KBM-7 (cell line): ENCODE measurements around the gene SLC6A6.

Experiments used
- DNase-seq: peaks from one replicate; pipeline ENCODE4 v3.0.0-alpha.2; 2015
- in situ Hi-C: fragments of 300-500 bp; cut with MboI; formaldehyde crosslinking; loops from 2 replicates; pipeline ENCODE4 v1.14.3; 2020; ENCODE audit warnings: low sequenced_read_pairs, low pct_unique_long_range_greater_than_20kb, mixed read lengths

SLC6A6 gene

DNA sequence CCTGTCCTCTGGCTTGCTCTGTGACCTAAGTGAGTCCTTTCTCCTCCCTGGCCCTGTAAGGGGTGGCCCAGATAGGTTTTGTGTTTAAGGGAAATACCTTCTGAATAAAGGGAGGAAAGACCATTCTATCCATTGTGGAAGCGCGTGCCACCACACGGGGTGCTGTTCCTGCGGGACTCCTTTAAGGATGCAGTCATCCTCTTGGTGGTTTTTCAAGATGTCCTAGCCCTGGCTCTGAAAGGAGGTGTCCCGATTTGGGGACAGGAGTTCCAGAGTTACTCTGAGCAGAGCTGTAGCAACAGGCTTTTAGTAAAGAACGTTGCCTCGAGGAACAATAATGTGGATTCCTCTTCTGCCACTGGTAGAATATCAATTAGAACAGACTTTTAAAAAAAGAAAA is 9.6 kb downstream of the SLC6A6 start:
- in situ Hi-C loops: no loop called here
- DNase-seq: no peak

DNA sequence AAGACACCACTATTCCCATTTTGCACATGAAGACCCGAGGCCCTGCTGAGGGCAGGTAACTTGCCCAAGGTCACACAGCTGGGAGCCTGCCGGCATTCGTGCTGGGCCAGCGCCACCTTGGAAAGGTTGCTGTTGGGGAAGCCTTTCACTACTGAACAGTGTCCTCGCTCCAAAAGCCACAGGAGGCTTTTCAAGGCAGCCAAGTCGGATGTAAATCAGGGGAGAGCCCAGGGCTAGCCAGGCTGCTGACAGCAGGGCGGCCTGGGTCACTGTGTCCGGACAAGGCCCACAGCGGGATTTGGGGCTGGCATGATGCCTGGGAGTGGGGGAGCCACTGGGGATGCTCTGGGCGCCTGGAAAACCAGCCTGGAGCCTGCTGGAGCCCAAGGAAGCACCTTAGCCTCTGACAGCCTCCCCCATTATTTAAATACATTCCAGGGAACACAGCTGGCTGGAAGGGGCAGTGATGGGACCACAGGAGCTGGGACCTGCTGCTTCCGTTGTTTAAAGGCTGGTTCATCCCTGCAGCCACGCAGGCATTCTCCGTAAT is 10.5 kb downstream of the SLC6A6 start:
- in situ Hi-C loops: no loop called here
- no peak for DNase-seq

DNA sequence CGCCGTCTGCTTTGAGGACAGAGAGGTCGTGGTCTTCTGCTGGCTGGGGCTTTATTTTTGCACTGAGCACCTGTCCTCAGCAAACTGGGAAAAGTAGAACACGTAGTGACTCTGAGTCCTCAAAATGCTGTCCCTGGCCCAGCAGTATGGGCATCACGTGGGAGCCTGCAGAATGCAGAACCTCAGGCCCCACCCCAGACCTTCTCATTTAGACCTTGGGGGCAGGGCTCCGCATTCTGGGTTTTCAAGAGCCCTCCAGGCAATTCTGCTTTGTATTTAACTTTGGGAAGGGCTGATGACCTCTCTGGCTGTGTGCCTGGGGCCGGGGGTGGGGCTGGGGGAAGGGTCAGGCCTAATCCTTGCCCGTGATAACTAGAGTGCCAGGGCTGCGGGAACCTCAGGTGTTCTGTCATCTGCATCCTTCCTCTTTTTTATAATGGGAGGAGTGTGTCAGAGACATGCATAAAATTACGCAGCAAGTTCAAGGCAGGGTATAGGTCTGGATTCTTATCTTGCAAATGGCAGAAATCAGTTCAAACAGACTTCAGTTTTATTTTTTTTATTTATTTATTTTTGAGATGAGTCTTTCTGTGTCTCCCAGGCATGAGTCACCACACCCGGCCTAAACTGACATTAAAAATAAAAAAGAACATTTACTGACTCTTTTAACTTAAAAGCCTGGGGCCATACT is 11.1 kb downstream of the SLC6A6 start:
- DNase-seq: peak; percentile 53
- in situ Hi-C loops: no loop called here

DNA sequence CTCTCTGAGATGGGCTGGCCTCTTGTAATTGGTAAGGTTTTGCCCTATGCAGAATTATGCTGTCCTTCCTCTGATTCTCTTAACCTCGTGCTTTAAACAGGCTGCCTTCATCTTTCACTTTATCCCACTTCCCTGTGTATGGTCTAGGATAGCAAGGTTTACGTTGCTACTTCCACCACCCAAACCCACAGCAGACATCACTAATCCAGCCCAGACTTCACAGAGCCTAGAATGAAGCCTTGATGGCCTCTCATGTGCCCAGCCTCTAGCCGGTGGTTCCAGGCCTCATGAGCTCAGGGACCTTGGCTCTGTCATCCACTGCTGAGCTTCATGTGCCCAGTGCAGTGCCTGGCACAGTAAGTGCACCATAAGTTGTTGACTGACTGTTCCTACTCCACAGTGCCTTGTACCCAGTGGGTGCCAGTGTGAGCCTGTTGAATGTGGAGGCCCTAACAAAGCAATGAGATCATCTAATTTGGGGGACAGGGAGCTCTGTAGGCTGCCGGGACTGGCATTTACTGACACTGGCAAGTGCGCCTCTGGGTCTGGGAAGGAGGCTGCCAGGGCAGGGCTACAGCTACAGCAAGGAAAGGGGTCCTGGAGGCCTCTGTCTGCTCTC is 12.5 kb downstream of the SLC6A6 start:
- in situ Hi-C loops: no loop called here
- DNase-seq: no peak

DNA sequence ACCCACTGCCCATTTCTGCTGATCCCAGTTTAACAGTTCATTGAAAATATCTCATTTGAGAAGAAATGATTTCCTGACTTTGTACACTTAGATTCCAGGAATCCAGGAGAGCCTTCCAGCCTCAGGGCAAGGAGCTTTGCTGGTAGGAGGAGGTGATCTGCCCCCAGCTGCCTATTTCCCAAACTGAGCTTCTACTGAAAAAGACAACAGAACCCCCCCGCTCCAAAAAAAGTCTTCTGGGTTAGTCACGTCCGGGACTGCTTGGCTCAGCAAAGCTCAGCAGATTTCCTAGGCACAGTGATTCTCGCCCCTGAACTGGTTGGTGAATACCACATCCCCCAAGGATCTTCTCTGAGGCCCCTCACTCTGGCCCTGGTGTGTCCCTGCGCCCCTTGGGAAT is 13.1 kb downstream of the SLC6A6 start:
- DNase-seq: no peak
- in situ Hi-C loops: no loop called here

DNA sequence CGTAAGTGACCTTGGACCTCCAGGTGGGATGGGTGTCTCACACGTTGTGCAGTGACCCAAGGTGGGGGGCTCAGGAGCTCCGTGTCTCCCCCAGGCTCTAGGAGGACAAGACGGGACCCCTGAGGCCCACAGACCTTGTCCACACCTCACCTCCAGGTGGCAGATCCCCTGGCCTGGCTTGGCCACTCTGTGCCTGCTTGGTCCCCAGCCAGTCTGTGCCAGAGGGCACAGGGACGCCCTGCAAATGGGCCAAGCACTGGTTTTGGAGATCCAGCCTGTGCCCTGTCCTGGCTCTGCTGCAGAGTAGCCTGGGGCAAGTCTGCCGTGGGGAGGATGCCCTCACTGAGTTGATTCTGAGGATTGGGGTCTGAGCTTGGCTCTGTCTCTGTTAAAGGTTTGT is 14.0 kb downstream of the SLC6A6 start:
- in situ Hi-C loops: no loop called here
- no peak for DNase-seq

DNA sequence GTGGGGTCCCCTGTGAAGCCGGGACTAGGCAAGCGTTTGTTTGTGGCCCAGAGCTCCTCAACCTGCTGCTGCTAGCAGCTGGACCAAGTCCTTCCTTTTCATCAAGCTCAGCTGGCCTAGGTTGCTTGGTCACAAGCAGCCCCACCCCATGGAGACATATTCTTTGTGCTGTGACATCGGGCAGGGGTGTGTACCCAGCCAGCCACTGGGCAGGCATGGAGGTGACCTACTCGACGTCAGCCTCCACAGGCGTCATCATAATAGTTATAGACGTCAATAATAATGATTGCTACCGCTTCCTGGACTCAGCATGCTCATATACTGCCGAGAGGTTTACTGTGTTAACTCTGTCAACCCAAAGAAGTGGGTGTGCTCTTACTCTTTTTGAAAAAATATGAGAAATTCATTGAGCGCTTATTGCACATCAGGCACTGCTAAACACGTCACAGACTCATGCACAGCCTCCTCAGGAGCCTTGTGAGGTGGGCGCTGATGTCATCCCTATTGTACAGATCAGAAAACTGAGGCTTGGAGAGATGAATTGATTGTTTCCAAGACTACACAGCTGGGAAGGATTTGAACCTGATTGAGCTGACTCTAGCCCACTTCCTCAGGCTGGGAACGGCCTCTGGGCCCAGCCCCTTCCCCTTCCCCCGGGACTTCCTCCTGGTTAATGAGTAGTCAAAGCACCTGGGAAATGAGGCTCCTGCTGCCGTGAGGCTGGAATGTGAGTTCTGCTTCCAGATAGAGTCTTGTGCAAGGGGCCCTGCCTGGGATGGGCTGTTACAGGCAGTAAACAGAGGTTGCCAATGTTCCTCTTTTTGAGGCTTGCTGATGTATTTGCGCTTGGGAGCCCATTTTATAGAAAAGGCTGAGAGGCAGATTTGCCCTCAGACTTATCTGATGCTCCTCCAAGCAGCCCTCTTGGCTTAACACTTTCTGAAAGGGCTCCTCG is 16.2 kb downstream of the SLC6A6 start:
- DNase-seq: peak; percentile 76
- in situ Hi-C loops: no loop called here

DNA sequence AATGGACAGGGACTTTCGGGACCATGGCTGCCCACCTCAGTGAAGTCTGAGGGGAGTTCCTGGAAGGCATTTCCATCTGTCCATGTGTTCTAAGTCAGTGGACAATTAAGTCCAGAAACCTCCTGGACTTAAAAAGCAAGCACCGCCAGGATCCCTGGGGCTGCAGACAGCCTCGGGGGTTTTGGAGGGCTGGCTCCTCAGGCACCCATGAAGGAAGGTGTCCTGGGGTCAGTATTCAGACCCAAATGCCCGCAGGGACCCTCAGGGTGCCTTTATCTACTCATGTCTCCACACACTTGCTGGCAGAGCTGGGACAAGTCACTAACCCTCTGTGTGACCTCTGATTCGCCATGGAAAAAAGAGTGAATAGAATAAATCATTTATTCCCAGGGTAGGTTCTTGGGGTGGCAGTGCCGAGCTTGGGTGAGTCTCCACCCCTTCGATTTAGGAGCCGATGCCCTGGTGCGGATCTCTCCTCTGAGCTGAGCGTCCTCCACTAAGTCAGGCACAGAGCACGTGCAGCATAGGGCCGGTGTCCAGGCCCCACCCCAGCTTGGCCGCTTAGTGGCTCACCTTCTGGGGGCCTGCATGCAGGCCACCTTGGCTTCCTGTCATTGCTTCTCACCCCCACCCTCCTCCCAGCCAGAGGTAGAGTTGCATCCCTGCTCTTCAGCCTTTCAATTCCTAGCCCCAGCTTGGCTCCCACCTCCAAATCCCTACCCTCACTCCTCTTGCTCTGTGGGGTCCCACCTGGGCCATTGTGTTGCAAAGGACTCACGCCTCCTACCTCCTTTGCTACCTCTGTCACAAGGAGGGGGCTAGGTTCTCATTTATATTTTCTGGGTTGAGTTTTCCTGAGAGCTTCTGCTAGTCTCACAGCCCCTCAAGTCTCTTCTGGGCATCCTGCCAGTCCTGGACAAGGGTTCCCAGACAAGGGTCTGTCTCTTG is 19.9 kb downstream of the SLC6A6 start:
- no peak for DNase-seq
- in situ Hi-C loops: no loop called here

DNA sequence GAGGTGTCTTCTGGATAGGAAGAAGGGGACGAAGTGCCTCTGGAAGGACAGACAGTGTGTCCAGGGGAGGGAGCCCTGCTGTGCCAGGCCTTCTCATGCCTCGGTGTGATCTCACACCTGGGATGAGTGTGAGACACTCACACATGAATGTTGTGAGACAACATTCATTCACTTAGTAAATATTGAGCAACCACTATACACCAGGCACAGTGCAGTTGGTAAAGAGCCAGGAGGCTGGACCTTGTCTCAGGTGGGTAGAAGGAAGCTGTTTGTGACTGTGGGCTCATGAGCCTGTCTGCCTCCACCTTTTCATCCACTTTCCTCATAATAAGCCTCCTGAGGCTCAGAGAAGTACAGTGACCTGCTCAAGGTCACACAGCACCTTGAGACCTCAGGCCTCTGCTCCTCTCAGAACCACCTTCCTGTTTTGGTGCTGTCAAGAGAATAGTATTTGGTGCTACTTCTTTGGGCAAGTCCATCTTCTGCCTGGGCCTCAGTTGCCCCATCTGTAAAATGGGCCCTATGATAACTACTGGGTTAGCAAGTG is 20.9 kb downstream of the SLC6A6 start:
- no peak for DNase-seq
- in situ Hi-C loops: no loop called here

DNA sequence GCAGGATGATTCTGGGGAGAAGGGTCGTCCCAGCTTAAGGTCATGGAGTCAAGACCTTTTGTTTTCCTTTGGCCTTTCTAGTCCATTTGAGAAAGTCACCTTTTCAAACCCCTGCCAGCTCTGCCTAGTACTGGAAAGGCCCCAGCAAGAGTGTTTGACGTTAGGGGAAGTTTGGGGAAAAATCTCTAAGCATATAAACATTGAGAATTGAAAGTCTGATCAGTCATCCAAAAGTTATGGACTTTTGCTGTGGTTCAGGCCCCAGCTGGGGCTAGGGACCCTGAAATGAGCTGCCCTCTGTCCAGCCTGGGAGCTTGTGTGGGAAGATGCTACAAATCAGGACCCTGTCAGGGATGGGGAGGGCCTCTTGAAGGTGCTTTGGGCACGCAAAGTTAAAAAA is 21.6 kb downstream of the SLC6A6 start:
- in situ Hi-C loops: no loop called here
- DNase-seq: no peak

DNA sequence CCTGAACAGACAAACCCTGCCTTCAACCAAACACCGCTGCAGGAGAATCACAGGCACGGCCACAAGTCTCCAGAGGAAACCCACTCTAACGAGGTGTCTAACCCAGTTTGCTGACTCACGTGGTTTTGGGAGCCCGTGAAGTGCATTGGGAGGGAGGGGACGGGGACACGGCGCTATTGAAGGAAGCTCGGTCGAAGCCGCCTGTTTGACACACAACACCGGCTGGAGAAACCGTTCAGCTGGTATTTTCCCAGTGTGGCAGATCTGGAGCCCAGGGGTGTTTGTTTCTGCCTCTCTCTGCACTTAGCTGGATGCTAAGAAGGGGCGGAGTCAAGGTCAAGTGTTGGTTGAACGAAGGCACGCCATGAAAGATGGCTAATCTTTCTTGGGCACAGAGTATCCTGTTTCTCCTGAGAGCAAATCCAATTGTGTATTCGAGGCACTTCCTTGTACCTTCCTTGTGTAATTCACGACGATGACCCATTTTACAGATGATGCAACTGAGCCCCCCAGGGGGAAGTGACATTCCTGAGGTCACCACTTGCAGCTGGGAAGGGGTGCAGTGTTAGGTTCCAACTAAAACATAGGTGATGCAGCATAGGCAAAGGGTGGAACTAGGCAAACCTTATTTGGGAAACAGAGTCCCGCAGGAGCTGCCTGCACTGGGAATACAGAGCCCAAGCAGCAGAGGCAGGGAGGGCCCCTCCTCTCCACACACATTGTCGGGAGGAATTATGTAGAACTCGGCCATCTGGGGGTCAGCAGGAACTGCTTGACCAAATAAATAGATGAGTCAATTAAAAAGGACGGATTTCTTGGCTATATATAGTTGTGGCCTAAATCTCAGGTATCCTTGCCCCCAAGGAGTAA is 22.5 kb downstream of the SLC6A6 start:
- in situ Hi-C loops: no loop called here

DNA sequence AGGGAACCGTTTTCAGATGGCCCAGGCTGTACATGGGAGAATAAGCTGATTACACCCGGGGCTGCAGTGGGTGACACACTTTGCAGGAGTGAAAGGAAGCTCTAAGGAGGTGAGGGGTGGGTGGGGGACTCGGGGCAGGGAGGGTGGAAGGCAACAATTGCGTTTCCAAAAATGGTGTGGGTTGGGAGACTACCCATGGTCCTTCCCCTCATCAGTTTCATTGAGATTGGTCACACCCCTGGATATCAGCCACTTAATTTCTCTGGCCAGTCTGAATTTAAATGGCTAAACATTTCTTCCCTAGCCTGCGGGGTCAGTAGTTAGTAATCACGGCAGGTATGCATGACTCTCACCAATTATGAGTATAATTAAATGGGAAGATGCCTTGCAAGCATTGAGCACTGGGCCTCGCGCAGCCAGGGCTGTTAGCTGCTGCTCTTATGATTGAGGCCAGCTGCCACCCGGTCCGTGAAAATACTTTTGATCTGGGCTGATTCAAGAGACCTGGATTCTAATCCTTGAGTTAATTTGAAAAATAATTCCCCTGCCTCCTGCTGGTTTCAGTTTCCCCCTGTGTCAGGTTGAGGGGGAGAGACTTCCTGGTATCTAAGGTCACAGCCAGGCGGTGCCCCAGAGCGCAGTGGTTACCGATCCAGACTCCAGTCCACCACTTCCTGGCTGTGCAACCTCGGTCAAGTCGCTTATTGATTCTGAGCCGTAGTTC is 23.3 kb downstream of the SLC6A6 start:
- in situ Hi-C loops: no loop called here
- peak; percentile 69 for DNase-seq

More for the DNA sequence above, 22.5 kb downstream of the SLC6A6 start:
- peak; percentile 38 for DNase-seq

DNA sequence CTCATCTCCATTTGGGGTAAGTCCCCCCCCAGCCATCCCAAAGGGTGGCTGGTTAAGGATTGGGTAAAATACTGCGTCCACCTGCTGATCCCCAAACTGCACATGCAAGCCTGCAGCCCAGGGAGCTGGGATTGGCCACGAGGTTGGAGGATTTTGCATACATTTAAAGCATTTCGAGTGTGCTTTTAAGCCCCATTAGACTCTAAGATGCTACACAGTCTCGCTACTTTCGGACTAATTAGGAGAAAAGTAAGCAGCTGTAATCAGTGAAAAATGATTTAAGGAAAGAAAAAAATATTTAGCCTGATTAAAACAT is 23.9 kb downstream of the SLC6A6 start:
- in situ Hi-C loops: no loop called here
- DNase-seq: no peak

DNA sequence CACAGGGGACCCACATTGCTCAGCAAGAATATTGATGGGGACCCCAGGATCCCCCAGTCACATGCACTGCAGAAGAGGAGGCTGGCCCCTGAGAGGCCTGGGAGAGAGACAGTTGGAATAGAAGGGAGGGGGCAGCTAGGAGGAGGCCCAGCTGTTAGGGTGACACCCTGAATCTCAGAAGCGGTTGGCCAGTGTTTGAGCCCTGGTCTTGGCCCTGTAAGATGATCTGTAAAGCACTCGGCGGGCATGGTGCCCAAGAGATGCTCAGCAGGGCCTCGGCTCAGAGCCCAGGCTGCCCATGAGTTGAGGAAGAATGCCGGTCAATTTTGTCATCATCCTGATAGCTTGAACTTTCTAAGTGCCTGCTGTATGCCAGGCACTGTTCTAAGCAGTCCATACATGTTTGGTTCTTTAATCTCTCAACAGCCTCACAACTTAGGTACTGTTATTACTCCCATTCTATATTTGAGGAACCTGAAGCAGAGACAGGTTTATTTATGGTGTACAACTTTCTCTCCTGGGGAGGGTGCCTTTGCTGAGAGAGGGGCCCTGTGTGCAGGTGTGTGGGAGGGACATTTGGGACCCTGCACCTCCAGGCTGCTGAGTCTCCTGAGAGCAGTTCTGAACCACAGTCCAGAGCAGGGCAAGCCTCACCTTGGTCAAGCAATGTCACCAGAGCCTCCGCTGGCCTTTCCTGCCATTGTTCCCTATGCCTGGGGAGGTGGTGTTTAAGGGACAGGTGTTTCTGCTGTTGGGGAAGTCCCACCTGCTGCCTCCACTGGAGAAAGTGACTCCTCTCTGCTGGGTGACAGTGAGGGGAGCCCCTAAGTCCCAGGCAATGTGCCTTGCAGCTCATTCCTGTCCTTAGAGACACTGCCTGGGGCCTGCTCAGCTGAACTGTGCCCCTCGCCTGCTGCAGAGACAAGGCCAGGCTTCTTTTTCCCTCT is 26.0 kb downstream of the SLC6A6 start:
- in situ Hi-C loops: no loop called here
- DNase-seq: no peak

DNA sequence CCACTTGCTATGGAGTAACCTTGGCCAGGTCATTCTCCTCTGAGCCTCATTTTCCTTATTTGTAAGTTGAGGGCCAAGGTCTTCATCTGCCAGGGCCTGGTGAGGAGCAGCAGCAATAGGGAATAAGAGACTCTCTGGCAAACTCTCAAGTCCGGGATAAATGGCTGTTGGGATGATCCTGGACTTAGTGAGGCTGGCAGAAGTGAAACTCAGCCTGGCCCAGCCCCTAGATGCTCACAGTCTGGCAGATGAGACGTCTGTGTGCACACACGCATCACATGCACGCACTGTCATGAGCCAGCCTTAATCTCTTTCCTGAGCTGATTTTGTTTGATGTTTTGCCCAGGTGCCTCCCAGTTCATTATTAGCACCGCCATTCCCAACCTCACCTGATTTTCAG is 26.8 kb downstream of the SLC6A6 start:
- in situ Hi-C loops: no loop called here
- no peak for DNase-seq

DNA sequence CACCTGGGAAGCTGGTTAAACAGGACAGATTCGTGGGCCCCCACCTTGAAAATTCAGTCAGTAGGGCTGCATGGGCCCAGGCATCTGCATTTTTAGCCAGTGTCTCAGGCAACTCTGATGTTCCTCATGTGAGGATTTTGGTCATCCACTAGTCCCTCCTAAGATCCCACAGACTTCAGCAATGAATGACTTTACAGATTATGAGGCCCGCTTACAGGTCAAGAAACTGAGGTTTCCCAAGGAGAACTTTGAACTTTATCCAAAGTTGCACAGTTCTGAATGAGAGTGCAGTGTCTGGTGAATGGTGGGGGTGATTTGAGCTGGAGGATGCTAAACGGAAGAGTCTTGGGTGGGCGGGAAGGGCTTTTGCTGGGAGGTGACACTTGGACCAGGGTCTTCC is 27.2 kb downstream of the SLC6A6 start:
- in situ Hi-C loops: no loop called here

More for the DNA sequence above, 27.2 kb downstream of the SLC6A6 start:
- no peak for DNase-seq
